AG08396 (cell line): Measurements from ENCODE around the gene LMBR1.
"Not testable (repeated sequence)": the region's sequence is repeated elsewhere in the genome, so short reads cannot be mapped to it uniquely, and the experiment has no call there.

ENCODE experiments used
- DNase-seq: peaks from one replicate; pipeline ENCODE4 v3.0.0; 2012; ENCODE audit warnings: low spot score, mixed read lengths

Gene LMBR1

GRCh38 chr7:156845379-156846101 is 47.4 kb downstream of the LMBR1 start:
- no peak for DNase-seq

- DNase-seq = not testable (repeated sequence)
Observed at GRCh38 chr7:156843582-156843981, 49.4 kb downstream of the LMBR1 start.

GRCh38 chr7:156843157-156843556 is 49.8 kb downstream of the LMBR1 start:
- no peak for DNase-seq

GRCh38 chr7:156842740-156843140 is 50.2 kb downstream of the LMBR1 start:
- no peak for DNase-seq

GRCh38 chr7:156842317-156842716 is 50.7 kb downstream of the LMBR1 start:
- DNase-seq = no peak

GRCh38 chr7:156841497-156841896 is 51.5 kb downstream of the LMBR1 start:
- DNase-seq = no peak

GRCh38 chr7:156840134-156840533 is 52.8 kb downstream of the LMBR1 start:
- no peak for DNase-seq

- peak; percentile 10 for DNase-seq
Observed at GRCh38 chr7:156836443-156836842, 56.5 kb downstream of the LMBR1 start.

- no peak for DNase-seq
Observed at GRCh38 chr7:156834462-156834861, 58.5 kb downstream of the LMBR1 start.

- no peak for DNase-seq
Observed at GRCh38 chr7:156833312-156833711, 59.7 kb downstream of the LMBR1 start.

GRCh38 chr7:156832195-156832877 is 60.6 kb downstream of the LMBR1 start:
- DNase-seq = no peak

- no peak for DNase-seq
Observed at GRCh38 chr7:156829669-156830336, 63.2 kb downstream of the LMBR1 start.

GRCh38 chr7:156827587-156828203 is 65.3 kb downstream of the LMBR1 start:
- peak; percentile 10 for DNase-seq

- no peak for DNase-seq
Observed at GRCh38 chr7:156823435-156823834, 69.5 kb downstream of the LMBR1 start.

GRCh38 chr7:156820445-156821063 is 72.4 kb downstream of the LMBR1 start:
- DNase-seq = no peak

GRCh38 chr7:156819733-156820295 is 73.2 kb downstream of the LMBR1 start:
- no peak for DNase-seq

- no peak for DNase-seq
Observed at GRCh38 chr7:156818133-156818532, 74.8 kb downstream of the LMBR1 start.

GRCh38 chr7:156816943-156817572 is 75.9 kb downstream of the LMBR1 start:
- DNase-seq = peak; percentile 8

GRCh38 chr7:156811706-156812105 is 81.3 kb downstream of the LMBR1 start:
- DNase-seq = no peak

GRCh38 chr7:156803656-156804055 is 89.3 kb downstream of the LMBR1 start:
- not testable (repeated sequence) for DNase-seq

- DNase-seq = no peak
Observed at GRCh38 chr7:156802214-156802613, 90.8 kb downstream of the LMBR1 start.
